WTC11 (cell line): ENCODE results near the gene LTA. TPM values are rescaled to one million over a fixed set of nuclear protein-coding genes. Genes with fewer than 3 reads are reported as not detected.

Experiments used
- ATAC-seq: fragments of 200-7000 bp; cut with Tn5 transposase; 2 replicates; pipeline ENCODE4 v1.10.0; 2021; ENCODE audit warnings: mild to moderate bottlenecking, moderate library complexity
- CTCF ChIA-PET: fragments of 300-600 bp; sonication (Branson Sonifier 250); formaldehyde crosslinking; loops from one replicate; lab custom pipeline; 2021; ENCODE audit warnings: antibody characterized with exemption; lab: Charles Lee
- POLR2A ChIA-PET: fragments of 350-600 bp; sonication (Branson Sonifier 250); formaldehyde crosslinking; loops from one replicate; lab custom pipeline; 2021; ENCODE audit warnings: antibody characterized with exemption; lab: Charles Lee
- DNase-seq: peaks from one replicate; pipeline ENCODE4 v3.0.0; 2021; ENCODE audit warnings: low spot score
- H3K27ac Mint-ChIP-seq: 2 replicates; pipeline ENCODE4 v1.8.0; 2021; ENCODE audit warnings: mixed read lengths
- H3K27me3 Mint-ChIP-seq: 2 replicates; pipeline ENCODE4 v1.8.0; 2021; ENCODE audit warnings: low read depth, mild to moderate bottlenecking, moderate library complexity, mixed read lengths
- H3K36me3 Mint-ChIP-seq: 2 replicates; pipeline ENCODE4 v1.8.0; 2021; ENCODE audit warnings: mixed read lengths
- H3K4me1 Mint-ChIP-seq: 2 replicates; pipeline ENCODE4 v1.8.0; 2022; ENCODE audit warnings: mixed read lengths
- H3K4me3 Mint-ChIP-seq: 2 replicates; pipeline ENCODE4 v1.8.0; 2021; ENCODE audit warnings: mild to moderate bottlenecking, moderate library complexity, mixed read lengths
- H3K9me3 Mint-ChIP-seq: 2 replicates; pipeline ENCODE4 v1.8.0; 2021; ENCODE audit warnings: mixed read lengths
- ATF1 ChIP-seq: sonication (generic); formaldehyde crosslinking; IDR thresholded peaks from 2 replicates; pipeline ENCODE4 v1.8.1; 2023; ENCODE audit warnings: mild to moderate bottlenecking, moderate library complexity, missing genetic modification reagents
- ATF2 ChIP-seq: sonication (generic); formaldehyde crosslinking; IDR thresholded peaks from 2 replicates; pipeline ENCODE4 v1.8.1; 2022; ENCODE audit warnings: low read depth, missing genetic modification reagents, borderline replicate concordance
- ATF3 ChIP-seq: sonication (generic); formaldehyde crosslinking; conservative IDR thresholded peaks from 2 replicates; pipeline ENCODE4 v1.8.1; 2022; ENCODE audit warnings: mild to moderate bottlenecking, missing genetic modification reagents
- ATF6 ChIP-seq: sonication (generic); formaldehyde crosslinking; IDR thresholded peaks from 2 replicates; pipeline ENCODE4 v1.8.1; 2023; ENCODE audit warnings: mild to moderate bottlenecking, missing genetic modification reagents
- CREM ChIP-seq: sonication (generic); formaldehyde crosslinking; IDR thresholded peaks from 2 replicates; pipeline ENCODE4 v1.8.1; 2022; ENCODE audit warnings: mild to moderate bottlenecking, missing genetic modification reagents, moderate library complexity
- E2F5 ChIP-seq: sonication (generic); formaldehyde crosslinking; IDR thresholded peaks from 2 replicates; pipeline ENCODE4 v1.8.1; 2022; ENCODE audit warnings: mild to moderate bottlenecking, moderate library complexity, missing genetic modification reagents
- ERG ChIP-seq: fragments of 250-450 bp; sonication (Bioruptor Pico); IDR thresholded peaks from 2 replicates; pipeline ENCODE4 v1.8.0; 2021; ENCODE audit warnings: mild to moderate bottlenecking
- FOXK1 ChIP-seq: sonication (generic); formaldehyde crosslinking; IDR thresholded peaks from 2 replicates; pipeline ENCODE4 v1.8.0; 2022; ENCODE audit warnings: mild to moderate bottlenecking, moderate library complexity, missing genetic modification reagents
- FOXP4 ChIP-seq: sonication (generic); formaldehyde crosslinking; IDR thresholded peaks from 2 replicates; pipeline ENCODE4 v1.8.0; 2022; ENCODE audit warnings: mild to moderate bottlenecking, missing genetic modification reagents
- GRHL2 ChIP-seq: fragments of 250-450 bp; sonication (Bioruptor Pico); IDR thresholded peaks from 2 replicates; pipeline ENCODE4 v1.8.0; 2022; ENCODE audit warnings: mild to moderate bottlenecking, moderate library complexity; ENCODE audit not compliant: insufficient replicate concordance, severe bottlenecking
- IRF1 ChIP-seq: sonication (generic); formaldehyde crosslinking; IDR thresholded peaks from 2 replicates; pipeline ENCODE4 v1.8.0; 2023; ENCODE audit warnings: missing genetic modification reagents
- IRF2 ChIP-seq: sonication (generic); formaldehyde crosslinking; IDR thresholded peaks from 2 replicates; pipeline ENCODE4 v1.8.0; 2022; ENCODE audit warnings: low read depth, missing genetic modification reagents, borderline replicate concordance
- MLX ChIP-seq: sonication (generic); formaldehyde crosslinking; IDR thresholded peaks from 2 replicates; pipeline ENCODE4 v1.8.1; 2023; ENCODE audit warnings: mild to moderate bottlenecking, missing genetic modification reagents, moderate library complexity
- MXD4 ChIP-seq: fragments of 250-450 bp; sonication (Bioruptor Pico); IDR thresholded peaks from 2 replicates; pipeline ENCODE4 v1.8.0; 2021; ENCODE audit warnings: mild to moderate bottlenecking, moderate library complexity, borderline replicate concordance
- NFE2L1 ChIP-seq: sonication (generic); formaldehyde crosslinking; IDR thresholded peaks from 2 replicates; pipeline ENCODE4 v1.8.1; 2023; ENCODE audit warnings: missing genetic modification reagents
- RELA ChIP-seq: sonication (generic); formaldehyde crosslinking; IDR thresholded peaks from 2 replicates; pipeline ENCODE4 v1.8.1; 2022; ENCODE audit warnings: missing genetic modification reagents, mild to moderate bottlenecking, borderline replicate concordance
- RORB ChIP-seq: fragments of 250-450 bp; sonication (Bioruptor Pico); IDR thresholded peaks from 2 replicates; pipeline ENCODE4 v1.9.0; 2021; ENCODE audit warnings: mild to moderate bottlenecking
- SMAD3 ChIP-seq: sonication (generic); formaldehyde crosslinking; IDR thresholded peaks from 2 replicates; pipeline ENCODE4 v1.8.0; 2022; ENCODE audit warnings: missing genetic modification reagents, mild to moderate bottlenecking, borderline replicate concordance
- ZBTB43 ChIP-seq: sonication (generic); formaldehyde crosslinking; IDR thresholded peaks from 2 replicates; pipeline ENCODE4 v1.8.1; 2023; ENCODE audit warnings: mild to moderate bottlenecking, missing genetic modification reagents
- ZSCAN18 ChIP-seq: fragments of 250-450 bp; sonication (Bioruptor Pico); IDR thresholded peaks from 2 replicates; pipeline ENCODE4 v2.1.2; 2022; ENCODE audit warnings: mild to moderate bottlenecking, moderate library complexity
- total RNA-seq: library from RNA; stranded (reverse); gene quantifications from 3 replicates; pipeline ENCODE4 v1.2.3, GENCODE V29; 2021

Gene LTA
- total RNA-seq, 1 experiment from 2014 or later, result 0.46 TPM

- TF ChIP-seq GRHL2 (CRISPR knock-in tag), result no peak
- TF ChIP-seq, all 79 proteins: peak for 0
Observed at GRCh38 chr6:31572041-31572911, at the start of gene LTA (continued).

- no peak for TF ChIP-seq MLX
- no peak for TF ChIP-seq RELA (CRISPR knock-in tag)
- TF ChIP-seq FOXP4 (CRISPR knock-in tag), result no peak
- TF ChIP-seq FOXK1 (CRISPR knock-in tag), result no peak
- TF ChIP-seq ERG, result no peak
- TF ChIP-seq RORB (CRISPR knock-in tag), result no peak
- no peak for TF ChIP-seq ZBTB43 (CRISPR knock-in tag)
- no peak for TF ChIP-seq IRF2
- no peak for TF ChIP-seq NFE2L1 (CRISPR knock-in tag)
- TF ChIP-seq E2F5, result no peak
- no peak for TF ChIP-seq ATF1 (CRISPR knock-in tag)
- no peak for TF ChIP-seq ATF2 (CRISPR knock-in tag)
- no peak for TF ChIP-seq SMAD3 (CRISPR knock-in tag)
- TF ChIP-seq ZSCAN18 (CRISPR knock-in tag), result no peak
- TF ChIP-seq CREM (CRISPR knock-in tag), result no peak
- no peak for TF ChIP-seq MXD4 (CRISPR knock-in tag)
- TF ChIP-seq ATF3, result no peak
- TF ChIP-seq ATF6 (CRISPR knock-in tag), result no peak
- TF ChIP-seq IRF1 (CRISPR knock-in tag), result no peak
- TF ChIP-seq, all 79 proteins: peak for 0
- Mint-ChIP-seq H3K36me3 (peaks cover 11% of the 10 kb centered on the region), H3K27me3 (no peaks in the 10 kb centered on the region), H3K4me1 (peaks cover 22% of the 10 kb centered on the region), H3K27ac (no peak overlapping the region), H3K4me3 (no peak overlapping the region), H3K9me3 (no peaks in the 10 kb centered on the region)
- POLR2A ChIA-PET, result interaction anchor here (0.6 kb wide), 1 partner anchor 68 kb away, joined by 3 read pairs; no protein-coding TSS in a partner anchor
- CTCF ChIA-PET, result interaction anchor here (0.7 to 1.7 kb wide), 4 partner anchors 30 to 211 kb away, joined by 4 to 5 read pairs (median 4); partner anchors contain the start of gene CLIC1
- DNase-seq (no peak), ATAC-seq (no peak)
Observed at GRCh38 chr6:31525553-31525931, 46.5 kb upstream of the LTA start.
